Gastrocnemius medialis (tissue), 4 donors: ENCODE results near the gene VCL. TPM values are rescaled to one million over a fixed set of nuclear protein-coding genes. Genes with fewer than 3 reads are reported as not detected.

Experiments used
- ATAC-seq, 2 donors: fragments of 150-250 bp; one replicate each; pipeline ENCODE4 v1.9.1; 2016
- DNase-seq, 2 donors: peaks; one replicate each; pipeline ENCODE4 v3.0.0-alpha.2; 2019
- H3K27ac ChIP-seq, 4 donors: fragments of 200-600 bp; sonication (generic); 1 replicate in 1 of 4; 2 replicates in 3 of 4; pipeline ENCODE4 v1.5.1; 2016 to 2018; ENCODE audit warnings: mild to moderate bottlenecking in 2 of 4, moderate library complexity in 1 of 4
- H3K27me3 ChIP-seq, 3 donors: fragments of 200-600 bp; sonication (generic) in 2 of 3; 1 replicate in 1 of 3; 2 replicates in 2 of 3; pipeline versions ENCODE4 v1.5.1 to v1.6.0; 2016 to 2019; ENCODE audit warnings: mild to moderate bottlenecking in 1 of 3, moderate library complexity in 1 of 3
- H3K36me3 ChIP-seq, 2 donors: fragments of 200-600 bp; sonication (generic) in 1 of 2; one replicate each; pipeline ENCODE4 v1.5.1; 2017 to 2018
- H3K4me1 ChIP-seq, 2 donors: fragments of 200-600 bp; sonication (generic) in 1 of 2; one replicate each; pipeline ENCODE4 v1.5.1; 2016 to 2017; ENCODE audit warnings: mild to moderate bottlenecking in 2 of 2
- H3K4me3 ChIP-seq, 4 donors: fragments of 200-600 bp; sonication (generic) in 3 of 4; 1 replicate in 1 of 4; 2 replicates in 3 of 4; pipeline ENCODE4 v1.5.1; 2016 to 2019; ENCODE audit warnings: mild to moderate bottlenecking in 2 of 4
- H3K9me3 ChIP-seq, 3 donors: fragments of 200-600 bp; sonication (generic) in 2 of 3; 1 replicate in 1 of 3; 2 replicates in 2 of 3; pipeline ENCODE4 v1.5.1; 2016 to 2019
- POLR2A ChIP-seq, 2 donors: fragments of 450-650 bp; IDR thresholded peaks; one replicate each; pipeline ENCODE4 v1.6.1; 2017; ENCODE audit warnings: antibody characterized with exemption in 2 of 2, mild to moderate bottlenecking in 2 of 2, moderate library complexity in 2 of 2
- in situ Hi-C, 4 donors: fragments of 200-750 bp; cut with MboI; loops; one replicate each; pipeline versions ENCODE4 v1.15.0 to v1.8.0; 2017; ENCODE audit warnings: low sequenced_read_pairs in 4 of 4
- intact Hi-C: fragments of 100-400 bp; cut with DNase I; formaldehyde crosslinking; loops from one replicate; pipeline ENCODE4 v1.15.1; 2023; ENCODE audit warnings: low total_unique reads
- total RNA-seq, 4 donors: library from RNA; depleted of rRNA; stranded (reverse); fragments of >200 nt; gene quantifications; one replicate each; pipeline versions ENCODE4 v1.1.0 to v1.2.3, GENCODE V29; 2016
- TF ChIP-seq, protein P1 (sequence below), 5 experiments: fragments of 450-650 bp in 3 of 5; fragments of 200-600 bp in 2 of 5; sonication (generic) in 2 of 5; IDR thresholded peaks in 4 of 5; conservative IDR thresholded peaks in 1 of 5; 1 replicate in 4 of 5; 2 replicates in 1 of 5; pipeline ENCODE4 v1.5.1; 2016 to 2019; ENCODE audit warnings: antibody characterized with exemption in 5 of 5, mild to moderate bottlenecking in 3 of 5, moderate library complexity in 3 of 5

VCL gene
- total RNA-seq, 4 donors from 2014 or later: 129 to 299 (median 210) TPM

DNA sequence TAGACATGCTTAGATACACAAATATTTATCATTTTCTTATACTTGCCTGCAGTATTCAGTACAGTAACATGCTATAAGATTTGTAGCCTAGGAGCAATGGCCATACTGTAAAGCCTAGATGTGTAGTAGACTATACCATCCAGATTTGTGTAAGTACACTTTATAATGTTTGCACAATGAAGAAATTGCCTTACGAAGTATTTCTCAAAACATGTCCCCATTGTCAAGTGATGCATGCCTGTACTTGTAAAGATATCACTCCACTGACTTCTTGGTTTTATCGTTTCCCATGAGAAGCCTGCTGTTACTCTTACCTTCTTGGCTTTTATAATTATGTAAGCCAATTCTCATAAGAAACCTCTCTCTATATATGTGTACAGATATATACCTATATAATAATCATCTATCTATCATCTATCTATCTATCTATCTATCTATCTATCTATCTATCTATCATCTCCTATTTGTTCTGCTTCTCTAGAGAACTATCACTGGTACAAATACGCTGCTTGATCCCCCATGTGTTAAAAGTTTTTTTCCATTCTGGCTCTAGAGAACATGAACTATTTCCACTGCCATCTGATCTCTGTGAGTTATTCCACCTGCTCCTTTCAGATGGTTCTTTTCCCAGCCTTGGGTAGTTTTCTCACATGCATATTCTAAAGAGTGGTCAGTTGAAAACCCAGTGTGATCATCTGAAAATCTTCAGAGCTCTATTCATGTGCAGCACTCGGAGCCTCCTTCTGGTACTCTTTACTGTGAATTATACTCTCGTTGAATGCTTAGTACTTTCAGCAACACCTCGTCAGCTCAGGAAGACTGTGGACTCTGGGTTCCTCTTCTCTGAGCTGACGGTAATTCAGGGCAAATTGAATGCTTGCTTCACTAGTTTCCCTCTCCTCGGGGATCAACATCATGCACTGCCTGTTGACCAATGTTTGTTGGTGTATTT is 14.5 kb upstream of the VCL start:
- no peak for DNase-seq
- H3K27me3 ChIP-seq: no peaks in the 10 kb centered on the region
- peak overlapping the region; percentile 5 to 49 (median 22) for H3K27ac ChIP-seq
- no peaks in the 10 kb centered on the region for H3K9me3 ChIP-seq
- intact Hi-C loops (no loop called here), in situ Hi-C loops (no loop called here)
- peak overlapping the region in 2 of 4 donors; percentile 8 to 9 for H3K4me3 ChIP-seq
- no peak for TF ChIP-seq POLR2A (IDR thresholded peaks at IDR 0.05)
- TF ChIP-seq, protein P1, sequence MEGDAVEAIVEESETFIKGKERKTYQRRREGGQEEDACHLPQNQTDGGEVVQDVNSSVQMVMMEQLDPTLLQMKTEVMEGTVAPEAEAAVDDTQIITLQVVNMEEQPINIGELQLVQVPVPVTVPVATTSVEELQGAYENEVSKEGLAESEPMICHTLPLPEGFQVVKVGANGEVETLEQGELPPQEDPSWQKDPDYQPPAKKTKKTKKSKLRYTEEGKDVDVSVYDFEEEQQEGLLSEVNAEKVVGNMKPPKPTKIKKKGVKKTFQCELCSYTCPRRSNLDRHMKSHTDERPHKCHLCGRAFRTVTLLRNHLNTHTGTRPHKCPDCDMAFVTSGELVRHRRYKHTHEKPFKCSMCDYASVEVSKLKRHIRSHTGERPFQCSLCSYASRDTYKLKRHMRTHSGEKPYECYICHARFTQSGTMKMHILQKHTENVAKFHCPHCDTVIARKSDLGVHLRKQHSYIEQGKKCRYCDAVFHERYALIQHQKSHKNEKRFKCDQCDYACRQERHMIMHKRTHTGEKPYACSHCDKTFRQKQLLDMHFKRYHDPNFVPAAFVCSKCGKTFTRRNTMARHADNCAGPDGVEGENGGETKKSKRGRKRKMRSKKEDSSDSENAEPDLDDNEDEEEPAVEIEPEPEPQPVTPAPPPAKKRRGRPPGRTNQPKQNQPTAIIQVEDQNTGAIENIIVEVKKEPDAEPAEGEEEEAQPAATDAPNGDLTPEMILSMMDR (IDR thresholded peaks at IDR 0.05 in 4 of 5, conservative IDR thresholded peaks at IDR 0.05 in 1 of 5): no peak
- H3K36me3 ChIP-seq: no peaks in the 10 kb centered on the region
- peak in 1 of 2 donors; percentile 58 for ATAC-seq
- peaks cover 8 to 10% of the 10 kb centered on the region in 2 donors for H3K4me1 ChIP-seq

DNA sequence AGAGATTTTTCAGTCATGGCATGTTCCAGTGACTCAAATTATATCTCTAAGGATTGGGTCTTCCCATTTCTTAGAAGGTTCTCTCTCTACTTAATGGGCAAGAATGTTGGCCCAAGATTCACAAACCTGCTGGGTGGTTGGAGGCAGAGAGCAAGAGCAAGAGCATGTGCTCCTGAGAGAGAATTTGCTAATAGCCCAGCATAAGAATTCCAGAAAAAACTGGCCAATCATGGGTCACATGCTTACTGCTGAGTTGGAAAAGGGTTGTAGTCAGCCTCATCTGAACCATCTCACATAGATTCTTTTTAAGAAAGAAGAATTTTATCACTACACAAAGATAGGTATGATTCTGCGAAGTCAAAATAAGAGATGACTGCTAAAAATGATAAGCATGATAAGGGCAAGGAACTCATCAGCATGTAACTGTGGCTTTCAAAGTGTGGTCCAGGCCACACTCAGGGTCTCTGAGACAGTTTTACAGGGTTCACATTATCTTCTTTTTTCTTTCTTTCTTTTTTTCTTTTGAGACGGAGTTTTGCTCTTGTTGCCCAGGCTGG is 8.2 kb upstream of the VCL start:
- intact Hi-C loops (no loop called here), in situ Hi-C loops (no loop called here)
- DNase-seq: no peak
- H3K9me3 ChIP-seq: no peaks in the 10 kb centered on the region
- H3K27me3 ChIP-seq: no peaks in the 10 kb centered on the region
- no peaks in the 10 kb centered on the region for H3K4me1 ChIP-seq
- no peak overlapping the region for H3K27ac ChIP-seq
- H3K4me3 ChIP-seq: no peak overlapping the region
- no peak for ATAC-seq
- H3K36me3 ChIP-seq: no peaks in the 10 kb centered on the region
- TF ChIP-seq, protein P1 (IDR thresholded peaks at IDR 0.05 in 4 of 5, conservative IDR thresholded peaks at IDR 0.05 in 1 of 5): no peak
- TF ChIP-seq POLR2A (IDR thresholded peaks at IDR 0.05): no peak

DNA sequence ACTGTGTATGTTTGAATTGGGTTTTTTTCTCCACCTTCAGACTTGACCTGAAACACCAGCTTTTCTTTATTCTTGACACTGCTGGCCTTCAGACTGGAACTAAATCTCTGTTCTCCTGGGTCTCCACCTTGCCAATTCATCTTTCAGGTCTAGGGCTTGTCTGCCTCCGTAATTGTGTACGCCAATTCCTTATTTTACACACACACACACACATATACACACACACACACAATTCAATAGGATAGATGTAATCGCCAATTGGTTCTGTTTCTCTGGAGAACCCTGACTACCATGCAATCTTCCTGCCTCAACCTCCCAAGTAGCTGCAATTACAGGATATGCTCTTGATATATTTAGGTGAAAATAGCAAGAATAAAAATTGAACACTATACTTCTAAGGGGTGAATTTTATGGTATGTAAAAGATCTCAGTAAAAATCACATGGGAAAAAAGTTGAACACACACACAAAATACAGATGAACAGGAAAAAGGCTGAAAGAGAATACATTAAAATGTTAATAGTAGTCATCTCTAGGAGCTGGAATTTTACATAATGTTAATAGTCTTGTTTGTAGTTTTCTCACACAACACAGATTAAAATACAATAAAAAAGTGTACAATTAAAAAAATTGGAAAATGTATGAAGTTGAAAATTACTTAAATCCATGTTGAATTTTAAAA is 6.6 kb upstream of the VCL start:
- TF ChIP-seq POLR2A (IDR thresholded peaks at IDR 0.05): no peak
- TF ChIP-seq, protein P1 (IDR thresholded peaks at IDR 0.05 in 4 of 5, conservative IDR thresholded peaks at IDR 0.05 in 1 of 5): no peak
- intact Hi-C loops (no loop called here), in situ Hi-C loops (no loop called here)
- no peak for ATAC-seq
- H3K27ac ChIP-seq: no peak overlapping the region
- H3K9me3 ChIP-seq: no peaks in the 10 kb centered on the region
- no peaks in the 10 kb centered on the region for H3K4me1 ChIP-seq
- no peak for DNase-seq
- H3K27me3 ChIP-seq: no peaks in the 10 kb centered on the region
- H3K36me3 ChIP-seq: no peaks in the 10 kb centered on the region
- no peak overlapping the region for H3K4me3 ChIP-seq

DNA sequence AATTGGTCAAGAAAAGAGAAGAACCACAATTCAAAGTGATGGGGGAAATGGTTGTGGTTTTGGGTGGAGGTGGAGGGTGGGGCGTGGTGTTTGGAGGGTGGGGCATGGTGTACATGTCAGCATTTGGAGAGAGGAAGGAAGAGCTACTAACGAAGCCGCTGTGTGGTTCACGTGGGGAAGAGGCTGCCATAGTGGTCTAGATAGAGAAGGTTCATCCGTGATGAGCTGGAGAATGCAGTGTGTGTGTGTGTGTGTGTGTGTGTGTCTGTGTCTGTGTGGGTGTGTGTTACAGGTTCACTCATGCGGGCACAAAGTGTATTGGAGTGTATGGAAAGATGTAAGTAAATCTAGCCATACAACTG is 6.1 kb upstream of the VCL start:
- no peaks in the 10 kb centered on the region for H3K27me3 ChIP-seq
- no peak overlapping the region for H3K27ac ChIP-seq
- TF ChIP-seq POLR2A (IDR thresholded peaks at IDR 0.05): no peak
- TF ChIP-seq, protein P1 (IDR thresholded peaks at IDR 0.05 in 4 of 5, conservative IDR thresholded peaks at IDR 0.05 in 1 of 5): no peak
- no peak overlapping the region for H3K4me3 ChIP-seq
- DNase-seq: peak in 1 of 2 donors; percentile 24
- intact Hi-C loops (no loop called here), in situ Hi-C loops (no loop called here)
- no peaks in the 10 kb centered on the region for H3K4me1 ChIP-seq
- no peak for ATAC-seq
- no peaks in the 10 kb centered on the region for H3K36me3 ChIP-seq
- no peaks in the 10 kb centered on the region for H3K9me3 ChIP-seq
